K562 (cell line): ENCODE results near the gene SPATA12.

Experiments
- MYC ChIP-seq, 2 experiments: fragments of 250-450 bp in 1 of 2; sonication (Bioruptor Pico) in 1 of 2; IDR thresholded peaks; 2 replicates each; pipeline versions ENCODE4 v1.5.1 to v1.6.1; 2012 to 2021; ENCODE audit warnings: low read depth in 2 of 2, borderline replicate concordance in 1 of 2, improper control_type of control experiment in 1 of 2, low read length in 1 of 2, mild to moderate bottlenecking in 1 of 2, moderate library complexity in 1 of 2
- RNF2 ChIP-seq: sonication (generic); IDR thresholded peaks from 2 replicates; pipeline ENCODE4 v1.6.1; 2016
- ZBTB2 ChIP-seq: fragments of 450-650 bp; IDR thresholded peaks from 2 replicates; pipeline ENCODE4 v1.6.1; 2016; ENCODE audit warnings: antibody characterized with exemption
- TF ChIP-seq, protein P1 (sequence below): sonication (generic); formaldehyde crosslinking; IDR thresholded peaks from 2 replicates; pipeline ENCODE4 v1.8.1; 2023; ENCODE audit warnings: mild to moderate bottlenecking, missing genetic modification reagents

GRCh38 chr3:57086201-57086600, 25.7 kb downstream of the SPATA12 start:
- TF ChIP-seq, protein P1, sequence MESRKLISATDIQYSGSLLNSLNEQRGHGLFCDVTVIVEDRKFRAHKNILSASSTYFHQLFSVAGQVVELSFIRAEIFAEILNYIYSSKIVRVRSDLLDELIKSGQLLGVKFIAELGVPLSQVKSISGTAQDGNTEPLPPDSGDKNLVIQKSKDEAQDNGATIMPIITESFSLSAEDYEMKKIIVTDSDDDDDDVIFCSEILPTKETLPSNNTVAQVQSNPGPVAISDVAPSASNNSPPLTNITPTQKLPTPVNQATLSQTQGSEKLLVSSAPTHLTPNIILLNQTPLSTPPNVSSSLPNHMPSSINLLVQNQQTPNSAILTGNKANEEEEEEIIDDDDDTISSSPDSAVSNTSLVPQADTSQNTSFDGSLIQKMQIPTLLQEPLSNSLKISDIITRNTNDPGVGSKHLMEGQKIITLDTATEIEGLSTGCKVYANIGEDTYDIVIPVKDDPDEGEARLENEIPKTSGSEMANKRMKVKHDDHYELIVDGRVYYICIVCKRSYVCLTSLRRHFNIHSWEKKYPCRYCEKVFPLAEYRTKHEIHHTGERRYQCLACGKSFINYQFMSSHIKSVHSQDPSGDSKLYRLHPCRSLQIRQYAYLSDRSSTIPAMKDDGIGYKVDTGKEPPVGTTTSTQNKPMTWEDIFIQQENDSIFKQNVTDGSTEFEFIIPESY (CRISPR knock-in tag) = no peak
- TF ChIP-seq ZBTB2 (no peak), RNF2 (no peak), MYC (IDR thresholded peaks at IDR 0.05; ENCODE audit: low read depth, low read length) (no peak), MYC (CRISPR knock-in tag; IDR thresholded peaks at IDR 0.05; ENCODE audit: borderline replicate concordance, low read depth) (no peak)
